ENCODE measurements around the gene KIF6. TPM values are rescaled to one million over a fixed set of nuclear protein-coding genes. Genes with fewer than 3 reads are reported as not detected.

Gene KIF6
- total RNA-seq, 4 donors from 2014 or later = not detected

GRCh38 chr6:39706819-39707335 is 18.3 kb downstream of the KIF6 start:
- TF ChIP-seq POLR2A (IDR thresholded peaks at IDR 0.05) (no peak), CTCF (IDR thresholded peaks at IDR 0.05 in 4 of 5, conservative IDR thresholded peaks at IDR 0.05 in 1 of 5) (no peak)
- H3K4me1 ChIP-seq = no peaks in the 10 kb centered on the region
- in situ Hi-C loops (cut with MboI; ENCODE audit: low sequenced_read_pairs in 4 of 4) (no loop called here), intact Hi-C loops (cut with DNase I; ENCODE audit: low total_unique reads) (no loop called here)
- no peak overlapping the region for H3K4me3 ChIP-seq
- ATAC-seq (no peak), DNase-seq (no peak)
- no peaks in the 10 kb centered on the region for H3K9me3 ChIP-seq
- no peaks in the 10 kb centered on the region for H3K36me3 ChIP-seq
- H3K27me3 ChIP-seq = no peaks in the 10 kb centered on the region
- H3K27ac ChIP-seq = no peak overlapping the region

GRCh38 chr6:39702265-39702664 is 22.9 kb downstream of the KIF6 start:
- Histone ChIP-seq H3K4me1 (no peaks in the 10 kb centered on the region), H3K27ac (no peak overlapping the region), H3K4me3 (no peak overlapping the region), H3K27me3 (no peaks in the 10 kb centered on the region), H3K9me3 (no peaks in the 10 kb centered on the region), H3K36me3 (no peaks in the 10 kb centered on the region)
- no peak for DNase-seq
- in situ Hi-C loops (cut with MboI; ENCODE audit: low sequenced_read_pairs in 4 of 4) (no loop called here), intact Hi-C loops (cut with DNase I; ENCODE audit: low total_unique reads) (no loop called here)
- TF ChIP-seq CTCF (IDR thresholded peaks at IDR 0.05 in 4 of 5, conservative IDR thresholded peaks at IDR 0.05 in 1 of 5) (no peak), POLR2A (IDR thresholded peaks at IDR 0.05) (no peak)
- no peak for ATAC-seq

GRCh38 chr6:39700362-39700761 is 24.8 kb downstream of the KIF6 start:
- Histone ChIP-seq H3K4me3 (no peak overlapping the region), H3K9me3 (no peaks in the 10 kb centered on the region), H3K27ac (no peak overlapping the region), H3K36me3 (no peaks in the 10 kb centered on the region), H3K4me1 (no peaks in the 10 kb centered on the region), H3K27me3 (no peaks in the 10 kb centered on the region)
- TF ChIP-seq POLR2A (IDR thresholded peaks at IDR 0.05) = no peak
- no peak for TF ChIP-seq CTCF (IDR thresholded peaks at IDR 0.05 in 4 of 5, conservative IDR thresholded peaks at IDR 0.05 in 1 of 5)
- DNase-seq (no peak), ATAC-seq (no peak)
- in situ Hi-C loops (cut with MboI; ENCODE audit: low sequenced_read_pairs in 4 of 4) = no loop called here
- intact Hi-C loops (cut with DNase I; ENCODE audit: low total_unique reads) = no loop called here

- Histone ChIP-seq H3K27ac (no peak overlapping the region), H3K27me3 (no peaks in the 10 kb centered on the region), H3K4me1 (no peaks in the 10 kb centered on the region), H3K4me3 (no peak overlapping the region), H3K36me3 (no peaks in the 10 kb centered on the region), H3K9me3 (no peaks in the 10 kb centered on the region)
- ATAC-seq (no peak), DNase-seq (no peak)
- in situ Hi-C loops (cut with MboI; ENCODE audit: low sequenced_read_pairs in 4 of 4) (no loop called here), intact Hi-C loops (cut with DNase I; ENCODE audit: low total_unique reads) (no loop called here)
- TF ChIP-seq POLR2A (IDR thresholded peaks at IDR 0.05) (no peak), CTCF (IDR thresholded peaks at IDR 0.05 in 4 of 5, conservative IDR thresholded peaks at IDR 0.05 in 1 of 5) (no peak)
Observed at GRCh38 chr6:39698789-39699188, 26.4 kb downstream of the KIF6 start.

Measured in gastrocnemius medialis (tissue), 4 donors.